GM12864 (cell line): Measurements from ENCODE around the gene PDE4D.
A peak's percentile ranks its signal among the peaks of the same experiment; 100 is the strongest.

Experiments used
- DNase-seq: peaks from one replicate; pipeline ENCODE4 v3.0.0-alpha.2; 2011; ENCODE audit warnings: low read depth
- H3K4me3 ChIP-seq: 2 replicates; pipeline ENCODE4 v1.5.1; 2011; ENCODE audit warnings: mild to moderate bottlenecking, low read depth, low read length, control low read depth
- CTCF ChIP-seq: IDR thresholded peaks from 2 replicates; pipeline ENCODE4 v1.5.1; 2011; ENCODE audit warnings: low read depth, mild to moderate bottlenecking, moderate library complexity, low read length, control low read depth, inconsistent platforms; ENCODE audit errors: missing control alignments

The PDE4D gene

GRCh38 chr5:59826996-59827395, 66.5 kb downstream of the PDE4D start:
- H3K4me3 ChIP-seq = no peak overlapping the region
- no peak for DNase-seq
- no peak for TF ChIP-seq CTCF

DNA sequence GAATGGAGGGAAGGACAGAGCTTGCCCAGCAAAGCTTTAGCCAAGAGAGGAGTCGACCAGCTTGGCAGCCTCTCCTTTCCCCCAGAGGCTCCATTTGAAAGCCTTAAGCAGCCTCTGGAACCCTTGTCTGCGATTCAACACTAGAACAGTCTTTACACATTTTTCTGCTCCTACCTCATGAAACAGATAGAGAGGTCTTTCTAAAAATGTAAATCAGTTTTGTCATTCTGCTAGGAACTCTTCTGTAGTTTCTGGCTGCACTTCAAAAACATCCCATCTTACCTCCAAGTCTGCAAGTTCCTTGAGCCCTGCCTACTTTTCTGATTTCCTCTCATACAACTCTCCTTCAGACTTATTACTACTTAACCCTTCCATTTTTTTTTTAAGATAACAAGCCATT, 70.1 kb downstream of the PDE4D start:
- DNase-seq = no peak
- H3K4me3 ChIP-seq = no peak overlapping the region
- TF ChIP-seq CTCF = no peak

DNA sequence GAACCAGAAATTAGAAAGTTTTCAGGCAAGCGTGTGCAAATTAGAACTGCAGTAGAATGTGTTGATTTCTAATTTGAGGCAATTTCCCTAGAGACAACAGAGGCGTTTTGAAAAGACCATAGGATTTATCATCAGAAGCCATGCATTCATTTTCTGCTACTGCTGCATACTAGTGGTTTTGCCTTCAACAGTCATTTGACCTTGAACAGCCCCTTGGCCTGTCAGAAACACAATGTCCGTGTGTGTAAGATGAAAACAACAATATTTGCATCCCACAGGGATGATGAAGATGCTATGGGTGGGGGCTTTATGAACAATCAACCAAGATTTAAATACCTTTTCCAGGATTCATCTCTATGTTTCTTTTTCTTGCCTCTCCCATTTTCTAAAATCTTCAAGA, 73.7 kb downstream of the PDE4D start:
- DNase-seq = no peak
- H3K4me3 ChIP-seq = no peak overlapping the region
- TF ChIP-seq CTCF = no peak

DNA sequence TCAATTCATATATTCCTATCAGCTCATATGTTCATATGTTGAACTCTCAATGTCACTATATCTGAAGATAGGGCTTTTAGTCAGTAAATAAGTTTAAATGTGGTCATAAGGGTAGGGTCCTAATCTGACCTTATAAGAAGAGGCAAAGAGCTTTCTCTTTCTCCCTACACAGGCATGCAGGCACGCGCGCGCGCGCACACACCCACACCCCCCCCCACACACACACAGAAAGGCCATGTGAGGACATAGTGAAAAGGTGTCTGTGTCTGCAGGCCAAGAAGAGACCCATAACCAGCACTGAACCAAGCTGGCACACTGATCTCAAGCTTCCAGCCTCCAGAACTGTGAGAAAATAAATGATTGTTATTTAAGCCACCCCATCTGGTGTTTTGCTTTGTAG, 76.0 kb downstream of the PDE4D start:
- no peak for DNase-seq
- TF ChIP-seq CTCF = no peak
- no peak overlapping the region for H3K4me3 ChIP-seq

DNA sequence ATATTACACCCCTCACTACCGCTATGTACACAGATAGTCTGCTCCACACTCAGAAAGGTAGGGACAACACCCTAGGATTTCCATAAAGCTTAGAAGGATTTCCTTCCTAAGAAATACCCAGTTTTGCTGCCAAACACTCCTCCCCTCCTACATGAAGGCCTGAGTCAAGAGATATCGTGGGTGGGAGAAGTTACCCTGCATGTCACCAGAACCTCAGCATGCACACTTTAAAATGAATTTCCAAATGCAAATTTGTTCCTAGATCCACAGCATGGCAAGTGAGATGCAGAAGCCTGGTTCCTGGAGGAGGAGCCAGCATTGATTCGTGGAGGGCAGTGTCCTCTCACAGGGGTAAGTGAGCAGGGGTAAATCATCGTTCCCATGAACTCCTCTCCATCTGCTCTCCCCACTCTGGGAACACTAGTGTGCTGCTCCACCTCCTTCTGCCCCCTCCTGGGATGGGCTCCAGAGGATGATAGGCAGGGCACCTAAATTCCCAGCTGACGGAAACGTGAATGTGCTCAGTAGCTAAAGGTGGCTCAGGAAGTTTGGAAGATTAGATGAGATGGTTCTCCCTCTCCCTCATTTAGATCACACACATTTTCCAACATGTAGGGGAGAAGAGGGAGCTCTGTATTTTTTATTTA, 76.7 kb downstream of the PDE4D start:
- no peak overlapping the region for H3K4me3 ChIP-seq
- DNase-seq = no peak
- no peak for TF ChIP-seq CTCF

GRCh38 chr5:59814537-59814872, 79.0 kb downstream of the PDE4D start:
- no peak overlapping the region for H3K4me3 ChIP-seq
- no peak for DNase-seq
- no peak for TF ChIP-seq CTCF

GRCh38 chr5:59813761-59814536, 79.6 kb downstream of the PDE4D start:
- TF ChIP-seq CTCF = peak; percentile 58
- H3K4me3 ChIP-seq = no peak overlapping the region
- DNase-seq = no peak
